ENCODE measurements around the gene TRPM4. TPM values are rescaled to one million over a fixed set of nuclear protein-coding genes. Genes with fewer than 3 reads are reported as not detected.

The TRPM4 gene
- total and polyA plus RNA-seq, 10 of the 15 experiments (the other 5 are each of a cell fraction or from before 2014, with no cell fraction given): 0.10 to 0.64 (median 0.15) TPM; not detected in 7

- TF ChIP-seq YY1 (IDR thresholded peaks at IDR 0.05; ENCODE audit: low read depth, low read length) (no peak), YBX1 (IDR thresholded peaks at IDR 0.05) (no peak), ZSCAN29 (IDR thresholded peaks at IDR 0.05) (no peak), CREB1 (IDR thresholded peaks at IDR 0.05; ENCODE audit: low read depth) (no peak), CHD1 (IDR thresholded peaks at IDR 0.05; ENCODE audit: low read depth, low read length) (no peak), ELK1 (IDR thresholded peaks at IDR 0.05; ENCODE audit: low read depth, low read length) (no peak)
- TF ChIP-seq, protein P1, sequence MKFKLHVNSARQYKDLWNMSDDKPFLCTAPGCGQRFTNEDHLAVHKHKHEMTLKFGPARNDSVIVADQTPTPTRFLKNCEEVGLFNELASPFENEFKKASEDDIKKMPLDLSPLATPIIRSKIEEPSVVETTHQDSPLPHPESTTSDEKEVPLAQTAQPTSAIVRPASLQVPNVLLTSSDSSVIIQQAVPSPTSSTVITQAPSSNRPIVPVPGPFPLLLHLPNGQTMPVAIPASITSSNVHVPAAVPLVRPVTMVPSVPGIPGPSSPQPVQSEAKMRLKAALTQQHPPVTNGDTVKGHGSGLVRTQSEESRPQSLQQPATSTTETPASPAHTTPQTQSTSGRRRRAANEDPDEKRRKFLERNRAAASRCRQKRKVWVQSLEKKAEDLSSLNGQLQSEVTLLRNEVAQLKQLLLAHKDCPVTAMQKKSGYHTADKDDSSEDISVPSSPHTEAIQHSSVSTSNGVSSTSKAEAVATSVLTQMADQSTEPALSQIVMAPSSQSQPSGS (IDR thresholded peaks at IDR 0.05; ENCODE audit: low read length): no peak
Observed at GRCh38 chr19:49128545-49129237, 28.9 kb upstream of the TRPM4 start (continued).

GRCh38 chr19:49129238-49129583 is 28.4 kb upstream of the TRPM4 start:
- no peaks in the 10 kb centered on the region; the same call in 2 of the 3 replicates for H3K9me3 ChIP-seq (replicated peaks; ENCODE audit: control insufficient read depth, insufficient read depth, low read length)
- H3K27me3 ChIP-seq (replicated peaks in 1 of 2; ENCODE audit: control insufficient read depth in 2 of 2, insufficient read depth in 2 of 2, low read length in 1 of 2): no peaks in the 10 kb centered on the region
- SMC1A ChIA-PET (ENCODE audit: uncharacterized antibody, unreplicated experiment): no interaction called here
- 80% methylated on average over 16 of the region's 16 CpGs for WGBS (ENCODE audit: insufficient coverage, insufficient replicate concordance, low lambda C conversion rate, missing lambda C conversion rate)
- no peak for FAIRE-seq
- peaks cover 3% of the 10 kb centered on the region; the same call in 1 of the 2 replicates for H3K4me1 ChIP-seq (ENCODE audit: control insufficient read depth, insufficient read depth, low read length)
- no TSS peak for BruUV-seq (replicated peaks)
- no peak overlapping the region for H3K27ac ChIP-seq (ENCODE audit: control insufficient read depth, insufficient read depth)
- no peak for ATAC-seq
- POLR2A ChIA-PET: no interaction called here
- H3K4me3 ChIP-seq: no peak overlapping the region
- no peaks in the 10 kb centered on the region for H3K79me2 ChIP-seq (ENCODE audit: control insufficient read depth, insufficient read depth, low read length)
- H2AFZ ChIP-seq (ENCODE audit: control insufficient read depth, low read depth, low read length): no peak overlapping the region
- RAD21 ChIA-PET (ENCODE audit: unreplicated experiment): no interaction called here
- DNase-seq (ENCODE audit: low read depth, low spot score): no peak
- no peak overlapping the region for H3K4me2 ChIP-seq (ENCODE audit: control insufficient read depth, insufficient read depth)
- no peaks in the 10 kb centered on the region; a peak in 1 of 4 replicates for H3K36me3 ChIP-seq (ENCODE audit: control insufficient read depth in 2 of 2, insufficient read depth in 2 of 2, low read length in 1 of 2)
- in situ Hi-C loops (cut with MboI) (no loop called here), intact Hi-C loops (cut with micrococcal nuclease; ENCODE audit: unreplicated experiment) (no loop called here)
- H4K20me1 ChIP-seq (ENCODE audit: control insufficient read depth, insufficient read depth): no peaks in the 10 kb centered on the region
- CTCF ChIA-PET: interaction anchor here (0.6 to 2.2 kb wide), 3 partner anchors 15 to 448 kb away, joined by 3 to 13 read pairs (median 4); partner anchors contain the start of gene LIN7B
- H3K9ac ChIP-seq (ENCODE audit: control insufficient read depth, insufficient read depth, low read length): no peak overlapping the region
- TF ChIP-seq SUZ12 (IDR thresholded peaks at IDR 0.05; ENCODE audit: unreplicated experiment) (no peak), MYC (IDR thresholded peaks at IDR 0.05; ENCODE audit: insufficient read depth, insufficient read length, insufficient replicate concordance, low read length, severe bottlenecking) (no peak), ZNF687 (IDR thresholded peaks at IDR 0.05) (no peak), NFYB (IDR thresholded peaks at IDR 0.05; ENCODE audit: insufficient read depth, low read depth, low read length) (no peak), SMAD5 (IDR thresholded peaks at IDR 0.05; ENCODE audit: low read depth) (no peak), SMAD1 (IDR thresholded peaks at IDR 0.05; ENCODE audit: low read depth, partially characterized antibody) (no peak), POLR2A (IDR thresholded peaks at IDR 0.05; ENCODE audit: low read depth, low read length) (no peak), HSF1 (IDR thresholded peaks at IDR 0.05; ENCODE audit: low read depth, low read length) (no peak), PML (IDR thresholded peaks at IDR 0.05; ENCODE audit: low read length) (no peak)
